Esophagus squamous epithelium (tissue), 4 donors: ENCODE data around the gene ATR.

Source experiments
- CTCF ChIP-seq, 6 experiments: fragments of 450-650 bp in 4 of 6; fragments of 200-600 bp in 2 of 6; sonication (generic) in 2 of 6; IDR thresholded peaks; one replicate each; pipeline ENCODE4 v1.5.1; 2016 to 2019; ENCODE audit warnings: antibody characterized with exemption in 6 of 6, mild to moderate bottlenecking in 4 of 6, moderate library complexity in 4 of 6
- POLR2A ChIP-seq, 4 donors: fragments of 450-650 bp; IDR thresholded peaks; one replicate each; pipeline ENCODE4 v1.6.1; 2017; ENCODE audit warnings: antibody characterized with exemption in 4 of 4, mild to moderate bottlenecking in 4 of 4, moderate library complexity in 3 of 4

GRCh38 chr3:142450189-142450588 is 128.3 kb downstream of the ATR start:
- TF ChIP-seq POLR2A (IDR thresholded peaks at IDR 0.05) (no peak), CTCF (IDR thresholded peaks at IDR 0.05) (no peak)
